Measurements from ENCODE around the gene GNAZ.

- TF ChIP-seq CTCF (IDR thresholded peaks at IDR 0.05; ENCODE audit: low read length), result no peak
- no peak for TF ChIP-seq EZH2 (optimal IDR thresholded peaks at IDR 0.05; ENCODE audit: low read depth, low read length)
- no peak for TF ChIP-seq EZH2phosphoT487 (IDR thresholded peaks at IDR 0.05; ENCODE audit: low read length)
Measured at GRCh38 chr22:23152238-23153114, 82.2 kb downstream of the GNAZ start.
